ENCODE data around the gene MAP3K6. TPM values are rescaled to one million over a fixed set of nuclear protein-coding genes. Genes with fewer than 3 reads are reported as not detected.

MAP3K6 gene
- total RNA-seq, 3 donors from 2014 or later, result 3.1 to 4.8 (median 3.5) TPM

- Mint-ChIP-seq H3K4me1 (ENCODE audit: low read depth) (no peaks in the 10 kb centered on the region), H3K36me3 (ENCODE audit: insufficient read depth) (peaks cover 3% of the 10 kb centered on the region), H3K27me3 (ENCODE audit: low read depth) (no peaks in the 10 kb centered on the region), H3K9me3 (no peaks in the 10 kb centered on the region), H3K4me3 (no peak overlapping the region)
- DNase-seq (no peak), ATAC-seq (no peak)
Observed at GRCh38 chr1:27306071-27306470, 60.7 kb downstream of the MAP3K6 start.

Other genes with a start within 250 kb of the MAP3K6 start
- 10 to 100 TPM; 19.8 to 21.0 (median 19.8) TPM for gene SLC9A1, start 211.8 kb downstream of the MAP3K6 start, total RNA-seq
- gene WDTC1, start 132.3 kb downstream of the MAP3K6 start, total RNA-seq, result 10 to 100 TPM in 2 of 3 donors, 1 to 10 TPM in 1; 7.1 to 12.4 (median 10.5) TPM
- 10 to 100 TPM; 51.0 to 55.1 (median 51.7) TPM for gene TMEM222, start 44.8 kb downstream of the MAP3K6 start, total RNA-seq
- 1 to 10 TPM; 5.9 to 6.8 (median 6.3) TPM for gene SYTL1, start 24.9 kb downstream of the MAP3K6 start, total RNA-seq
- gene FCN3, start 7.9 kb upstream of the MAP3K6 start, total RNA-seq, result under 1 TPM in 2 of 3 donors, not detected in 1; 0.33 to 0.34 TPM
- gene CD164L2, start 16.4 kb upstream of the MAP3K6 start, total RNA-seq, result not detected
- gene GPR3, start 25.7 kb upstream of the MAP3K6 start, total RNA-seq, result 1 to 10 TPM; 2.7 to 4.9 (median 3.4) TPM
- 10 to 100 TPM; 82.2 to 98.7 (median 87.1) TPM for gene WASF2, start 123.2 kb upstream of the MAP3K6 start, total RNA-seq
- 1 to 10 TPM; 7.6 to 9.4 (median 8.6) TPM for gene AHDC1, start 237.2 kb upstream of the MAP3K6 start, total RNA-seq

Data from activated T-cell treated with anti-CD3 and anti-CD28 coated beads, Interleukin-2, amount 50 U/mL, for 4 hours (primary cell).